Measurements from ENCODE around the gene RPS2. TPM values are rescaled to one million over a fixed set of nuclear protein-coding genes. Genes with fewer than 3 reads are reported as not detected.

RPS2 gene
- total RNA-seq, 2 experiments from 2014 or later, result 5,572 to 5,598 TPM

DNA sequence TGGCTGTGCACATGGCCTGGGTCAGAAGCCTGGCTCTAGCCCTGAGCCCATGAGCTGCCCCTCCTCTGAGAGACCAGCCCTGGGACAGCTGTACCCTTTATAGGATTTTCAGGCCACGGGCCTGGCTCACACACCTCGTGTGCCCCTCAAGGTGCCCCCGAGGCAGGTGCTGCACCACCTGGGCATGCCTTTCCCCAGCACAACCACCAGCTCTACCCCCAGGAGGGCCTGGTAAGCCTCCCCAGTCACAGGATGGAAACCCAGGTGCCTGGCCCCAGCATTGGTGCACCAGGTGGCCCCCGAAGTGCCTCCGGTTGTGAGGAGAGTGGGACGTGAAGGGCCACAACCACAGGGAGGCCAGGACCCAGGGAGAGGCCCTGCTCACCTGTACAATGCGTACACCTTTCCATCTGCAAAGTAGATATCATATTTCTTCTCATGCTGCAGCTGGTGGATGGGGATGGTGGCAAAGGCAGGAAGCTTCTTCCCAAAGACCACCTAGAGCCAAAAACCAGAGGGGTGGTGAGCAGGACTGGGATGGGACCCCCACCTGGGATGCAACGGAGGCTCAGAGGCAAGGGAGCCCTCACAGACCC lies 38.7 kb upstream of the RPS2 start:
- H3K4me1 Mint-ChIP-seq (ENCODE audit: low read depth), result peaks cover 32% of the 10 kb centered on the region
- no peak overlapping the region for H3K4me3 Mint-ChIP-seq
- no peaks in the 10 kb centered on the region for H3K9me3 Mint-ChIP-seq
- ATAC-seq (no peak), DNase-seq (no peak)
- H3K36me3 Mint-ChIP-seq (ENCODE audit: low read depth), result peaks cover 37% of the 10 kb centered on the region
- ChIA-PET POLR2A (interaction anchor here (0.7 to 1.9 kb wide), 7 partner anchors 10 to 249 kb away, joined by 3 to 7 read pairs (median 3); partner anchors contain the start of genes NDUFB10, RPS2 and TRAF7), CTCF (interaction anchor here (1.0 to 4.6 kb wide), 13 partner anchors 8 to 150 kb away, joined by 3 to 34 read pairs (median 6); partner anchors contain the start of genes NPW and PKD1)
- TF ChIP-seq, protein P1, sequence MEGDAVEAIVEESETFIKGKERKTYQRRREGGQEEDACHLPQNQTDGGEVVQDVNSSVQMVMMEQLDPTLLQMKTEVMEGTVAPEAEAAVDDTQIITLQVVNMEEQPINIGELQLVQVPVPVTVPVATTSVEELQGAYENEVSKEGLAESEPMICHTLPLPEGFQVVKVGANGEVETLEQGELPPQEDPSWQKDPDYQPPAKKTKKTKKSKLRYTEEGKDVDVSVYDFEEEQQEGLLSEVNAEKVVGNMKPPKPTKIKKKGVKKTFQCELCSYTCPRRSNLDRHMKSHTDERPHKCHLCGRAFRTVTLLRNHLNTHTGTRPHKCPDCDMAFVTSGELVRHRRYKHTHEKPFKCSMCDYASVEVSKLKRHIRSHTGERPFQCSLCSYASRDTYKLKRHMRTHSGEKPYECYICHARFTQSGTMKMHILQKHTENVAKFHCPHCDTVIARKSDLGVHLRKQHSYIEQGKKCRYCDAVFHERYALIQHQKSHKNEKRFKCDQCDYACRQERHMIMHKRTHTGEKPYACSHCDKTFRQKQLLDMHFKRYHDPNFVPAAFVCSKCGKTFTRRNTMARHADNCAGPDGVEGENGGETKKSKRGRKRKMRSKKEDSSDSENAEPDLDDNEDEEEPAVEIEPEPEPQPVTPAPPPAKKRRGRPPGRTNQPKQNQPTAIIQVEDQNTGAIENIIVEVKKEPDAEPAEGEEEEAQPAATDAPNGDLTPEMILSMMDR (IDR thresholded peaks at IDR 0.05), result no peak
- no peak overlapping the region for H3K27ac Mint-ChIP-seq
- intact Hi-C loops (cut with micrococcal nuclease), result no loop called here
- H3K27me3 Mint-ChIP-seq, result no peaks in the 10 kb centered on the region

DNA sequence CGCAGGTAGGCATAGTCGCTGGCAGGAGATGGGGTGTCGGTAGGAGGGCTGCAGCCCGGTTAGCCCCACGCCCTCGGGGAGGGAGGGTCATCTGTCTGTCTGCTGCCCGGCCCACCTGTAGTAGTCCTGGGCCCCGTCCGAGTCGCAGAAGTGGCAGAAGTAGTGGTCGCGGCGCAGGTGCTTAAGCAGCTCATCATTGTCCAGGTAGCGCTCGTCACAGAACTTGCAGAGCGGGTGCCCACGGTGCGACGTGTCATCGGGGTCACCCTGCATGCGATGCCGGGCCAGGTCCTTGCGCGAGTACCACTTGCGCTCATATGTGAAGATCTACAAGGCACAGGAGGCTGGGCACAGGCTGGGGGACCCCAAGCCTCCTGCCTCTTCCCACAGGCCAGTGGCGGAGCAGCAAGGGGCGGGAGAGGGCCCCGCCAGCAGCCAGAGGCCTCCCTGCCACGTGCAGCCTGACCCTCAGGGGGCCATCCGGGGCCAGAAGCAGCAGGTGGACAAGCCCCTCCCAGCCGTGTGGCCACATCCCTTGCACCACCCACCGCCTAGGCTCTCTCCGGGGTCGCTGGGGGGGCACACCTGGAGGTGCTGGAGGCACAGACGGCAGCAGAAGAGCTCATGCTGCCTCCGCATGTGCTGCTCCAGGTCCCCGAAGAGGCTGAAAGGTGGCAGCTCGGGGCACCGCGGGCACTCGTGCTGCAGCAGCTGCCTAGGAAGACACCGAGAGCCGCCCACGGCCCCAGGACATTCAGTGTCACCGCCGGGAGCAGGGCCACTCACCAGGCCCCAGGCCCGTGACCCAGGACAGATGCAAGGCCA lies 38.0 kb upstream of the RPS2 start:
- Mint-ChIP-seq H3K9me3 (no peaks in the 10 kb centered on the region), H3K4me1 (ENCODE audit: low read depth) (peaks cover 26% of the 10 kb centered on the region), H3K27me3 (no peaks in the 10 kb centered on the region), H3K27ac (no peak overlapping the region), H3K36me3 (ENCODE audit: low read depth) (peaks cover 35% of the 10 kb centered on the region), H3K4me3 (no peak overlapping the region)
- intact Hi-C loops (cut with micrococcal nuclease), result no loop called here
- DNase-seq, result no peak
- TF ChIP-seq, protein P1 (IDR thresholded peaks at IDR 0.05), result no peak
- ChIA-PET POLR2A (interaction anchor here (0.9 to 1.9 kb wide), 4 partner anchors 9 to 152 kb away, joined by 3 to 7 read pairs (median 4); partner anchors contain the start of genes RPS2 and TRAF7), CTCF (interaction anchor here (1.0 to 4.6 kb wide), 7 partner anchors 7 to 151 kb away, joined by 3 to 34 read pairs (median 12); partner anchors contain the start of genes NPW and PKD1)
- ATAC-seq, result no peak

DNA sequence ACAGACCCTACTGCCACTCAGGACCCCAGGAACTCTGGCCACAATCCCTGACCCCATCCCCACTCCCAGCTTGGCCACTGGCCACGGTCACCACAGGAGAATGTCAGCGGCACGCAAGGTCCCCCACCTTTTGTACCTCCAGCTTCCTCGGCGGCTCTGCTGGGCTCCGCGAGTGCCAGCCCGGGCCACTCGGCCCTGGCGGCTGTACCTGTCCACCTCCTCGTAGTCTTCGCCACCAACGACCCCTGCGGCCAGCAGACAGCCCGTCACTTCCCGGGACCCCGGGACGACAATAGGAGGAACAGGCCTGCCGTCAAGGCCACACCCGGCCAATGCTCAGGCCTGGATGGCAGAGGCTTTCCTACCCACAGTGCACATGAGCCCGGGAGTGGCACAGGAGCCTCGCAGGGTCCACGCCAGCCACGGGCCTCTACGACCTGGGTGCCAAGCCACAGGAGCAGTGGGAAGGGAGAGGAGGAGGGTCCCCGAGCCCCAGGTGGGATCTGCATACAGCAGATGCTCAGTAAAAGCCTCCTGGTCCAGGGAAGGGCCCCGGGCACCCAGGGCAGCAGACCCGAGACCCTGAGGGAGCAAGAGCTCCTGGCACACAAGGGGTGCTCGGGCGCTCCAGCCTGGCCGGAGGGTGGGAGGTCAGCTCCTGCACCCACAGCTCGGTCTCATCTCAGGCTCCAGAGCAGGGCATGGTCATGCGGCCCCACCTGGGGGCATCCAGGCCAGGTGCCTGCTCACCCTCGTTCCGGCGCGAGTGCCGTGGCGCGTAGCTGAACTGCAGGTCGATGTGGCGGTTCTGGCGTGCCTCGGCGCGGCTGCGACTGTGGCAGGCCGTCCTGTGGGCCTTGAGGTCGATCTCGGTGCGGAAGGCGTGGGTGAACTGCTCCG lies 37.1 kb upstream of the RPS2 start:
- H3K4me1 Mint-ChIP-seq (ENCODE audit: low read depth), result peaks cover 23% of the 10 kb centered on the region
- TF ChIP-seq, protein P1 (IDR thresholded peaks at IDR 0.05), result no peak
- no peaks in the 10 kb centered on the region for H3K27me3 Mint-ChIP-seq
- ATAC-seq, result no peak
- peaks cover 31% of the 10 kb centered on the region for H3K36me3 Mint-ChIP-seq (ENCODE audit: low read depth)
- H3K27ac Mint-ChIP-seq, result no peak overlapping the region
- ChIA-PET CTCF (interaction anchor here (4.6 kb wide), 1 partner anchor 9 kb away, joined by 34 read pairs; no protein-coding TSS in a partner anchor), POLR2A (interaction anchor here (1.0 to 1.8 kb wide), 4 partner anchors 9 to 153 kb away, joined by 3 to 4 read pairs (median 4); partner anchors contain the start of gene TRAF7)
- no peaks in the 10 kb centered on the region for H3K9me3 Mint-ChIP-seq
- H3K4me3 Mint-ChIP-seq, result no peak overlapping the region
- intact Hi-C loops (cut with micrococcal nuclease), result no loop called here
- no peak for DNase-seq

DNA sequence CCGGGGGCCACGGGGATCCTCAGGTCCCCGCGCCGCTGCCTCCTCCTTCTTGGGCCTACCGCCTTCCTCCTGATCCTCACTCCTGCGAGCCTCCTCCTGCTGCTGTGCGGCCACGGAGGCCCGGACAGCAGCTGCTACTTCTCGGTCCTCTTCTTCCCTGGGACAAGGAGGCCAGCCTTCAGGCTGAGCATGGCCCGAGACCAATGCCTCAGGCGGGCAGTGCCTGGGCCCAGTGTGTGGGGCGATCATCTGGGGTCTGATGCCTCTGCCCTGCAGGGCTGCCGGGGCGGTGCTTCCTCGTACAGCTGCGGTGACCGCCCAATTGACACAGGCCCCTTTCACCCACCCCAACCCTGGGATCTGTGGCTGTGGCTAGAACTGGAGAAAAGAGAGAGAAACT lies 36.4 kb upstream of the RPS2 start:
- ChIA-PET CTCF (no interaction called here), POLR2A (interaction anchor here (0.9 to 1.8 kb wide), 4 partner anchors 10 to 154 kb away, joined by 3 to 4 read pairs (median 3); partner anchors contain the start of gene TRAF7)
- H3K4me1 Mint-ChIP-seq (ENCODE audit: low read depth), result peaks cover 23% of the 10 kb centered on the region
- H3K4me3 Mint-ChIP-seq, result no peak overlapping the region
- TF ChIP-seq, protein P1 (IDR thresholded peaks at IDR 0.05), result no peak
- H3K27me3 Mint-ChIP-seq, result no peaks in the 10 kb centered on the region
- intact Hi-C loops (cut with micrococcal nuclease), result no loop called here
- DNase-seq, result no peak
- H3K36me3 Mint-ChIP-seq (ENCODE audit: low read depth), result peaks cover 27% of the 10 kb centered on the region
- ATAC-seq, result no peak
- H3K9me3 Mint-ChIP-seq, result no peaks in the 10 kb centered on the region
- no peak overlapping the region for H3K27ac Mint-ChIP-seq

Data from activated CD8-positive, alpha-beta T cell treated with anti-CD3 and anti-CD28 coated beads for 36 hours (primary cell).